ENCODE data around the gene MLX. TPM values are rescaled to one million over a fixed set of nuclear protein-coding genes. Genes with fewer than 3 reads are reported as not detected.
A peak's percentile ranks its signal among the peaks of the same experiment; 100 is the strongest.

The MLX gene
- total and polyA plus RNA-seq, 7 donors = 24.7 to 129 (median 50.5) TPM

GRCh38 chr17:42571435-42572225 lies 4.7 kb downstream of the MLX start:
- TF ChIP-seq POLR2A (IDR thresholded peaks at IDR 0.05) (no peak), CTCF (IDR thresholded peaks at IDR 0.05) (no peak), EP300 (IDR thresholded peaks at IDR 0.05) (no peak)
- intact Hi-C loops (cut with DNase I) = loop anchor here (10.0 kb wide), 1 partner anchor 253 kb away; the partner anchor contains the start of gene BECN1
- no peaks in the 10 kb centered on the region for H3K27me3 ChIP-seq
- H3K27ac ChIP-seq = no peak overlapping the region
- H3K9me3 ChIP-seq = no peaks in the 10 kb centered on the region
- H3K36me3 ChIP-seq = peaks cover 36 to 69% (median 53%) of the 10 kb centered on the region in 4 donors
- 69 to 86% methylated on average over 12 of the region's 12 CpGs for WGBS, 2 donors
- DNase-seq = no peak
- no peak overlapping the region for H3K4me3 ChIP-seq
- H3K4me1 ChIP-seq = peaks cover 0 to 28% (median 15%) of the 10 kb centered on the region in 4 donors

GRCh38 chr17:42573095-42573494 lies 6.2 kb downstream of the MLX start:
- DNase-seq = no peak
- peaks cover 0 to 25% (median 17%) of the 10 kb centered on the region in 4 donors for H3K4me1 ChIP-seq
- H3K36me3 ChIP-seq = peaks cover 36 to 69% (median 53%) of the 10 kb centered on the region in 4 donors
- no peaks in the 10 kb centered on the region for H3K9me3 ChIP-seq
- H3K4me3 ChIP-seq = no peak overlapping the region
- WGBS, 2 donors = 81 to 85% methylated on average over 4 of the region's 4 CpGs
- no peaks in the 10 kb centered on the region for H3K27me3 ChIP-seq
- H3K27ac ChIP-seq = no peak overlapping the region
- intact Hi-C loops (cut with DNase I) = loop anchor here (10.0 kb wide), 1 partner anchor 252 kb away; the partner anchor contains the start of gene BECN1
- no peak for TF ChIP-seq EP300 (IDR thresholded peaks at IDR 0.05)
- no peak for TF ChIP-seq CTCF (IDR thresholded peaks at IDR 0.05)
- TF ChIP-seq POLR2A (IDR thresholded peaks at IDR 0.05) = no peak
- TF ChIP-seq POLR2AphosphoS5 (IDR thresholded peaks at IDR 0.05) = no peak

- no peaks in the 10 kb centered on the region for H3K9me3 ChIP-seq
- intact Hi-C loops (cut with DNase I) = loop anchor here (10.0 kb wide), 1 partner anchor 250 kb away; the partner anchor contains the start of gene BECN1
- no peak for TF ChIP-seq POLR2AphosphoS5 (IDR thresholded peaks at IDR 0.05)
- H3K27me3 ChIP-seq = no peaks in the 10 kb centered on the region
- H3K4me3 ChIP-seq = no peak overlapping the region
- WGBS, 2 donors = 78 to 90% methylated on average over 3 of the region's 3 CpGs
- peaks cover 29 to 63% (median 46%) of the 10 kb centered on the region in 4 donors for H3K36me3 ChIP-seq
- no peak overlapping the region for H3K27ac ChIP-seq
- peaks cover 0 to 25% (median 21%) of the 10 kb centered on the region in 4 donors for H3K4me1 ChIP-seq
- DNase-seq = no peak
Measured at GRCh38 chr17:42574463-42574862, 7.6 kb downstream of the MLX start.

- WGBS, 2 donors = 5 to 6% methylated on average over 18 of the region's 18 CpGs
- TF ChIP-seq POLR2A (IDR thresholded peaks at IDR 0.05) (no peak), CTCF (IDR thresholded peaks at IDR 0.05) (no peak), POLR2AphosphoS5 (IDR thresholded peaks at IDR 0.05) (no peak), EP300 (IDR thresholded peaks at IDR 0.05) (no peak)
- peak overlapping the region; percentile 88 to 93 (median 90) for H3K27ac ChIP-seq
- H3K27me3 ChIP-seq = no peaks in the 10 kb centered on the region
- H3K9me3 ChIP-seq = no peaks in the 10 kb centered on the region
- intact Hi-C loops (cut with DNase I) = loop anchor here (5.0 to 10.0 kb wide), 2 partner anchors 75 to 248 kb away; partner anchors contain the start of gene BECN1
- H3K4me3 ChIP-seq = peak overlapping the region; percentile 46 to 68 (median 60)
- peaks cover 22 to 62% (median 47%) of the 10 kb centered on the region in 4 donors for H3K36me3 ChIP-seq
- H3K4me1 ChIP-seq = peaks cover 0 to 22% (median 21%) of the 10 kb centered on the region in 4 donors
- no peak for DNase-seq
Measured at GRCh38 chr17:42577140-42577531, 10.2 kb downstream of the MLX start.

- H3K27ac ChIP-seq = peak within 1 kb of the TSS; percentile 88 to 93 (median 90)
- peak within 1 kb of the TSS; percentile 46 to 68 (median 60) for H3K4me3 ChIP-seq
- peak; percentile 78 to 96 (median 95) for TF ChIP-seq POLR2AphosphoS5 (IDR thresholded peaks at IDR 0.05)
- TF ChIP-seq POLR2A (IDR thresholded peaks at IDR 0.05) = peak; percentile 75 to 81
- TF ChIP-seq EP300 (IDR thresholded peaks at IDR 0.05) = peak in 1 of 4 donors; percentile 11
- no peak for TF ChIP-seq CTCF (IDR thresholded peaks at IDR 0.05)
- intact Hi-C loops (cut with DNase I) = loop anchor here (2.0 to 10.0 kb wide), 3 partner anchors 75 to 247 kb away; partner anchors contain the start of gene BECN1
- H3K27me3 ChIP-seq = no peaks in the 10 kb centered on the region
- H3K4me1 ChIP-seq = peaks cover 0 to 22% (median 21%) of the 10 kb centered on the region in 4 donors
- peak; percentile 98 for DNase-seq
- WGBS, 2 donors = 0% methylated on average over 52 of the region's 52 CpGs
- no peaks in the 10 kb centered on the region for H3K9me3 ChIP-seq
- peaks cover 24 to 62% (median 47%) of the 10 kb centered on the region in 4 donors for H3K36me3 ChIP-seq
Measured at GRCh38 chr17:42577532-42578281, 10.8 kb downstream of the MLX start, which contains the start of gene PSMC3IP. PSMC3IP (minus strand) TSS chr17:42577729; CDS start chr17:42577686, 43 bp downstream.
